K562 (cell line): ENCODE data around the gene KCTD19. TPM values are rescaled to one million over a fixed set of nuclear protein-coding genes. Genes with fewer than 3 reads are reported as not detected.

Experiments used
- GTF2F1 ChIP-seq: IDR thresholded peaks from 2 replicates; pipeline ENCODE4 v1.6.1; 2011; ENCODE audit warnings: low read depth, low read length, improper control_type of control experiment
- HSF4 ChIP-seq: fragments of 250-450 bp; sonication (Bioruptor Pico); IDR thresholded peaks from 2 replicates; pipeline ENCODE4 v2.1.2; 2022; ENCODE audit warnings: mild to moderate bottlenecking, moderate library complexity, borderline replicate concordance
- PHB2 ChIP-seq: fragments of 450-650 bp; IDR thresholded peaks from 2 replicates; pipeline ENCODE4 v1.6.1; 2017; ENCODE audit warnings: low read depth
- PML ChIP-seq: IDR thresholded peaks from 2 replicates; pipeline ENCODE4 v1.6.1; 2012; ENCODE audit warnings: low read length, inconsistent platforms
- TCFL5 ChIP-seq: fragments of 250-450 bp; sonication (Bioruptor Pico); conservative IDR thresholded peaks from 2 replicates; pipeline ENCODE4 v1.6.1; 2021; ENCODE audit warnings: mild to moderate bottlenecking, moderate library complexity, matching md5 sums
- TRIM28 ChIP-seq: fragments of 450-650 bp; IDR thresholded peaks from 2 replicates; pipeline ENCODE4 v1.6.1; 2017
- TSC22D4 ChIP-seq: fragments of 450-650 bp; IDR thresholded peaks from 2 replicates; pipeline ENCODE4 v1.6.1; 2016; ENCODE audit warnings: missing genetic modification characterization, missing biosample characterization, control low read depth
- YY1 ChIP-seq, 3 experiments: IDR thresholded peaks; 2 replicates each; pipeline ENCODE4 v1.6.1; 2011; ENCODE audit warnings: low read length in 2 of 3, mild to moderate bottlenecking in 2 of 3, moderate library complexity in 2 of 3, borderline replicate concordance in 1 of 3, control low read depth in 1 of 3, low read depth in 1 of 3; ENCODE audit not compliant: insufficient read depth in 3 of 3, insufficient replicate concordance in 2 of 3, control insufficient read depth in 1 of 3, insufficient read length in 1 of 3; ENCODE audit errors: extremely low read depth in 1 of 3
- ZBTB8A ChIP-seq: fragments of 450-650 bp; IDR thresholded peaks from 2 replicates; pipeline ENCODE4 v1.6.1; 2018; ENCODE audit warnings: mild to moderate bottlenecking, moderate library complexity; ENCODE audit not compliant: partially characterized antibody
- ZNF324 ChIP-seq: fragments of 250-450 bp; sonication (Bioruptor Pico); IDR thresholded peaks from 2 replicates; pipeline ENCODE4 v1.4.0; 2020; ENCODE audit warnings: mild to moderate bottlenecking
- polyA plus RNA-seq, 8 experiments: library from polyadenylated mRNA; depleted of rRNA in 4 of 8; stranded (reverse) in 5 of 8; unstranded in 3 of 8; fragments of >200 nt; fragmentation: Nextera tagmentation in 2 of 8; fragmentation: Illumina TruSeq in 1 of 8; extraction: Ambion mirVana in 2 of 8; extraction: Trizol in 1 of 8; gene quantifications; 2 replicates each; pipeline versions ENCODE4 v1.2.1 to v1.2.3, GENCODE V29; 2011 to 2014; ENCODE audit warnings: inconsistent platforms in 1 of 8, missing spikeins in 1 of 8
- total RNA-seq, 7 experiments: library from RNA; depleted of rRNA in 6 of 7; stranded (reverse); fragments of >200 nt in 6 of 7; fragmentation: Illumina TruSeq in 2 of 7; extraction: Trizol in 2 of 7; gene quantifications; 2 replicates each; pipeline versions ENCODE4 v1.2.1 to v1.2.3, GENCODE V29; 2011 to 2021; ENCODE audit warnings: low replicate concordance in 1 of 7
- TF ChIP-seq, protein P1 (sequence below), 2 experiments: fragments of 200-800 bp in 1 of 2; sonication (Bioruptor generic) in 1 of 2; sonication (generic) in 1 of 2; formaldehyde crosslinking in 1 of 2; IDR thresholded peaks in 1 of 2; conservative IDR thresholded peaks in 1 of 2; 2 replicates each; pipeline versions ENCODE4 v1.5.0 to v1.6.1; 2016 to 2020; ENCODE audit warnings: missing compliant biosample characterization in 1 of 2, missing genetic modification characterization in 1 of 2, missing genetic modification reagents in 1 of 2
- TF ChIP-seq, protein P2 (sequence below): fragments of 250-450 bp; sonication (Bioruptor Pico); IDR thresholded peaks from 2 replicates; pipeline ENCODE4 v1.5.0; 2021
- TF ChIP-seq, protein P3 (sequence below), 2 experiments: fragments of 250-450 bp in 1 of 2; fragments of 450-650 bp in 1 of 2; sonication (Bioruptor Pico) in 1 of 2; IDR thresholded peaks; 2 replicates each; pipeline versions ENCODE4 v1.6.1 to v1.8.0; 2016 to 2021; ENCODE audit warnings: mild to moderate bottlenecking in 2 of 2, moderate library complexity in 2 of 2, missing compliant biosample characterization in 1 of 2, missing genetic modification characterization in 1 of 2
- TF ChIP-seq, protein P4 (sequence below): sonication (generic); formaldehyde crosslinking; IDR thresholded peaks from 2 replicates; pipeline ENCODE4 v1.8.0; 2023; ENCODE audit warnings: mild to moderate bottlenecking, missing genetic modification reagents
- TF ChIP-seq, protein P5 (sequence below): fragments of 150-350 bp; IDR thresholded peaks from 2 replicates; pipeline ENCODE4 v1.6.1; 2014; ENCODE audit warnings: low read depth, mild to moderate bottlenecking, low read length, borderline replicate concordance

KCTD19 gene
- total and polyA plus RNA-seq, 9 of the 15 experiments (the other 6 are each of a cell fraction or from before 2014, with no cell fraction given) = 0.03 to 0.91 (median 0.22) TPM; not detected in 2

DNA sequence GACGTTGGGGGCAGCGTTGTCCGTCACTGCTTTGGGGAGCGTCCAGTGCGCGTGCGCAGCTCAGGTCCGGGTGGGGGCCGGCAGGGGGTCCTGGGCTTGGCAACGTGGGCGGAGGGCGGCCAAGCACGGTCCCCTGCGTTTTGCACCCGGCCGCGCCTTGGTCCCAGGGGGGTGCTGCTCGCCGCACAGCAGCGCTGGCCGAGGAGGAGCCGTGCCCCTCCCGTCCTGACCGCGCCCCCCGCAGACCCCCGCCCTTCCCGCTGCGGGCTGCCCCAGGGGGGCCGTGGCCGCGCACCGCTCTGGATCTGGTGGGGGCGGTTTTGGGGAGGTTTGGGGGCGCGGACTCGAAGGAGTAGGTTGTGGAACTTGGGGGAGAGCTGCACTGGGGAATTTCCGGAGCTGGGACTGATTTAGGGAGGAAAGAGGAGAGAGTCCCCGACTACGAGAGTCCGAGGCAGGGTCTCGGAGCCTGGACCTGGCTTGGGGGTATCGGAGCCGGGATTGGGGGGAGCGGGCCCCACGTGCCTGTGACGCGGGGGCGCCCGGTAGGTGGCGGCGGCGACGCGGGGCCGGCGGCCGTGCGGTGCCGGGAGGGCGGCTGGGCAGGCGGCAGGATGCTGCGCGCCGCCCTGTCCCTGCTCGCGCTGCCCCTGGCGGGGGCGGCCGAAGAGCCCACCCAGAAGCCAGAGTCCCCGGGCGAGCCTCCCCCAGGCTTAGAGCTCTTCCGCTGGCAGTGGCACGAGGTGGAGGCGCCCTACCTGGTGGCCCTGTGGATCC, 78.0 kb downstream of the KCTD19 start, which contains the start of gene SLC9A5 (continued):
- TF ChIP-seq, protein P1, sequence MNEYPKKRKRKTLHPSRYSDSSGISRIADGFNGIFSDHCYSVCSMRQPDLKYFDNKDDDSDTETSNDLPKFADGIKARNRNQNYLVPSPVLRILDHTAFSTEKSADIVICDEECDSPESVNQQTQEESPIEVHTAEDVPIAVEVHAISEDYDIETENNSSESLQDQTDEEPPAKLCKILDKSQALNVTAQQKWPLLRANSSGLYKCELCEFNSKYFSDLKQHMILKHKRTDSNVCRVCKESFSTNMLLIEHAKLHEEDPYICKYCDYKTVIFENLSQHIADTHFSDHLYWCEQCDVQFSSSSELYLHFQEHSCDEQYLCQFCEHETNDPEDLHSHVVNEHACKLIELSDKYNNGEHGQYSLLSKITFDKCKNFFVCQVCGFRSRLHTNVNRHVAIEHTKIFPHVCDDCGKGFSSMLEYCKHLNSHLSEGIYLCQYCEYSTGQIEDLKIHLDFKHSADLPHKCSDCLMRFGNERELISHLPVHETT (CRISPR knock-in tag; conservative IDR thresholded peaks at IDR 0.05 in 1 of 2, IDR thresholded peaks at IDR 0.05 in 1 of 2) = 0 out of 4 replicates have a peak, but pooled peaks of 1 of the 2 experiments have one; percentile 41
- TF ChIP-seq, protein P2, sequence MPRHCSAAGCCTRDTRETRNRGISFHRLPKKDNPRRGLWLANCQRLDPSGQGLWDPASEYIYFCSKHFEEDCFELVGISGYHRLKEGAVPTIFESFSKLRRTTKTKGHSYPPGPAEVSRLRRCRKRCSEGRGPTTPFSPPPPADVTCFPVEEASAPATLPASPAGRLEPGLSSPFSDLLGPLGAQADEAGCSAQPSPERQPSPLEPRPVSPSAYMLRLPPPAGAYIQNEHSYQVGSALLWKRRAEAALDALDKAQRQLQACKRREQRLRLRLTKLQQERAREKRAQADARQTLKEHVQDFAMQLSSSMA (CRISPR knock-in tag) = no peak
- no peak for TF ChIP-seq TRIM28
- TF ChIP-seq GTF2F1 = 0 out of 2 replicates have a peak, but pooled peaks have one; percentile 22
- TF ChIP-seq, protein P3, sequence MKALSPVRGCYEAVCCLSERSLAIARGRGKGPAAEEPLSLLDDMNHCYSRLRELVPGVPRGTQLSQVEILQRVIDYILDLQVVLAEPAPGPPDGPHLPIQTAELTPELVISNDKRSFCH (CRISPR knock-in tag; IDR thresholded peaks at IDR 0.05) = no peak
- TF ChIP-seq, protein P3 (tag; IDR thresholded peaks at IDR 0.05) = no peak
- TF ChIP-seq TSC22D4 (tag) = no peak
- TF ChIP-seq, protein P4, sequence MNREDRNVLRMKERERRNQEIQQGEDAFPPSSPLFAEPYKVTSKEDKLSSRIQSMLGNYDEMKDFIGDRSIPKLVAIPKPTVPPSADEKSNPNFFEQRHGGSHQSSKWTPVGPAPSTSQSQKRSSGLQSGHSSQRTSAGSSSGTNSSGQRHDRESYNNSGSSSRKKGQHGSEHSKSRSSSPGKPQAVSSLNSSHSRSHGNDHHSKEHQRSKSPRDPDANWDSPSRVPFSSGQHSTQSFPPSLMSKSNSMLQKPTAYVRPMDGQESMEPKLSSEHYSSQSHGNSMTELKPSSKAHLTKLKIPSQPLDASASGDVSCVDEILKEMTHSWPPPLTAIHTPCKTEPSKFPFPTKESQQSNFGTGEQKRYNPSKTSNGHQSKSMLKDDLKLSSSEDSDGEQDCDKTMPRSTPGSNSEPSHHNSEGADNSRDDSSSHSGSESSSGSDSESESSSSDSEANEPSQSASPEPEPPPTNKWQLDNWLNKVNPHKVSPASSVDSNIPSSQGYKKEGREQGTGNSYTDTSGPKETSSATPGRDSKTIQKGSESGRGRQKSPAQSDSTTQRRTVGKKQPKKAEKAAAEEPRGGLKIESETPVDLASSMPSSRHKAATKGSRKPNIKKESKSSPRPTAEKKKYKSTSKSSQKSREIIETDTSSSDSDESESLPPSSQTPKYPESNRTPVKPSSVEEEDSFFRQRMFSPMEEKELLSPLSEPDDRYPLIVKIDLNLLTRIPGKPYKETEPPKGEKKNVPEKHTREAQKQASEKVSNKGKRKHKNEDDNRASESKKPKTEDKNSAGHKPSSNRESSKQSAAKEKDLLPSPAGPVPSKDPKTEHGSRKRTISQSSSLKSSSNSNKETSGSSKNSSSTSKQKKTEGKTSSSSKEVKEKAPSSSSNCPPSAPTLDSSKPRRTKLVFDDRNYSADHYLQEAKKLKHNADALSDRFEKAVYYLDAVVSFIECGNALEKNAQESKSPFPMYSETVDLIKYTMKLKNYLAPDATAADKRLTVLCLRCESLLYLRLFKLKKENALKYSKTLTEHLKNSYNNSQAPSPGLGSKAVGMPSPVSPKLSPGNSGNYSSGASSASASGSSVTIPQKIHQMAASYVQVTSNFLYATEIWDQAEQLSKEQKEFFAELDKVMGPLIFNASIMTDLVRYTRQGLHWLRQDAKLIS (CRISPR knock-in tag) = no peak
- TF ChIP-seq YY1 (IDR thresholded peaks at IDR 0.05; ENCODE audit: borderline replicate concordance in 1 of 3, control insufficient read depth in 1 of 3, extremely low read depth in 1 of 3, insufficient read depth in 3 of 3, insufficient read length in 1 of 3, insufficient replicate concordance in 2 of 3, low read depth in 1 of 3, low read length in 2 of 3) = peak in 1 of 3 experiments; percentile 6
- no peak for TF ChIP-seq TCFL5 (CRISPR knock-in tag)
- no peak for TF ChIP-seq PHB2
- no peak for TF ChIP-seq ZNF324 (CRISPR knock-in tag)
- TF ChIP-seq, protein P5, sequence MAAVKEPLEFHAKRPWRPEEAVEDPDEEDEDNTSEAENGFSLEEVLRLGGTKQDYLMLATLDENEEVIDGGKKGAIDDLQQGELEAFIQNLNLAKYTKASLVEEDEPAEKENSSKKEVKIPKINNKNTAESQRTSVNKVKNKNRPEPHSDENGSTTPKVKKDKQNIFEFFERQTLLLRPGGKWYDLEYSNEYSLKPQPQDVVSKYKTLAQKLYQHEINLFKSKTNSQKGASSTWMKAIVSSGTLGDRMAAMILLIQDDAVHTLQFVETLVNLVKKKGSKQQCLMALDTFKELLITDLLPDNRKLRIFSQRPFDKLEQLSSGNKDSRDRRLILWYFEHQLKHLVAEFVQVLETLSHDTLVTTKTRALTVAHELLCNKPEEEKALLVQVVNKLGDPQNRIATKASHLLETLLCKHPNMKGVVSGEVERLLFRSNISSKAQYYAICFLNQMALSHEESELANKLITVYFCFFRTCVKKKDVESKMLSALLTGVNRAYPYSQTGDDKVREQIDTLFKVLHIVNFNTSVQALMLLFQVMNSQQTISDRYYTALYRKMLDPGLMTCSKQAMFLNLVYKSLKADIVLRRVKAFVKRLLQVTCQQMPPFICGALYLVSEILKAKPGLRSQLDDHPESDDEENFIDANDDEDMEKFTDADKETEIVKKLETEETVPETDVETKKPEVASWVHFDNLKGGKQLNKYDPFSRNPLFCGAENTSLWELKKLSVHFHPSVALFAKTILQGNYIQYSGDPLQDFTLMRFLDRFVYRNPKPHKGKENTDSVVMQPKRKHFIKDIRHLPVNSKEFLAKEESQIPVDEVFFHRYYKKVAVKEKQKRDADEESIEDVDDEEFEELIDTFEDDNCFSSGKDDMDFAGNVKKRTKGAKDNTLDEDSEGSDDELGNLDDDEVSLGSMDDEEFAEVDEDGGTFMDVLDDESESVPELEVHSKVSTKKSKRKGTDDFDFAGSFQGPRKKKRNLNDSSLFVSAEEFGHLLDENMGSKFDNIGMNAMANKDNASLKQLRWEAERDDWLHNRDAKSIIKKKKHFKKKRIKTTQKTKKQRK = no peak
- no peak for TF ChIP-seq PML
- no peak for TF ChIP-seq HSF4 (CRISPR knock-in tag)
- no peak for TF ChIP-seq ZBTB8A
